Measurements from ENCODE around the gene DNAI4.

DNAI4 gene

DNA sequence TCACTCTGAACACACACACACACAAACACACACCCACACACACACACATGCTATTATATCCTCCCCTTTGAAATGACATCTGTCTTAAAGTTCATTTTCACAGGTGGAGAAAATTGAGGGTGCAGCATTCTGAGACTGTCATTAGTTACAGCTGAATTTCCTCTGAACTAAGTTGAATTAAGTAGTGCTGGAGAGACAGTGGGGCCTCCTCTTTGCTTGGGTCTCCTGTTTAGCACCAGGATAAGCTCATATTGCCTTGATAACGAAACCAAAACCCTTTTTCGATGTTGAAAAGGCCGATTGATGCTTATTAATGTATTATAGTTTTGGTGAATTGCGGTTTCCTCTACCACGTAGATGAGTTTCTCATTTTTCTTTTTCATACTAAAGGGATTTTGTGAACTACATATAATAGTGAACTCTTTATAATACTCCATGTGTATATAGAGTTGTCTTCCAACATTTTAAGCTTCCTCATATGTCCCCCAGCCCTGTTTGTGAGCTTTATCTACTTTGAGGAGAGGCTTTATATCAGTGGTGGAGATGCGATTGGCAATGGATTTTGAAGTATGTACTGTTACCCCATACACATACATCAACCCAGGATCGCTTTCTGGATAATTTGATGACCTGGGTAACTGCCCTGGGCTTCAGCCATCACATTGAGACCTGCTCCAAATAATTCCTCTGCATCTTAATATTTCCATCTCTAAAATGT is 155.0 kb downstream of the DNAI4 start:
- no peak for DNase-seq (ENCODE audit: low read depth in 1 of 2, low spot score in 1 of 2)

DNA sequence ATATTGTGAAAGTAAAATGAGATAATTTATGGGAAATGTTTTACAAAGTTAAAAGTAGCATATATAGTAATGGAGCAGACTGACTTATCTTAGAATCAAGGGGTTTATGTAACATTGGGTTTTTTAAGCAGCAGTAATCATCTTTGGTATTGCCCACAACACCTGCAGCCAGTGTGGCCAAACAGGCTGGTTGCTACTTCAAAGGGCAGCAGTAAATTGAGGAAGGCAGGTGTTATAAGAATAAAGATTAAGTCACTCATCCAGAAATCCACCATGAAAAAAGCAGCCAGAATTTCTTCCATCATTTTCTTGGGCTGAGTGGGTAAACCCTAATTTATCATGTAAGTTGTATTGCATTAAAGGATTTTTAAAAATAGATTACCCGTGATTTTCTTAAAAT is 155.7 kb downstream of the DNAI4 start:
- DNase-seq (ENCODE audit: low read depth in 1 of 2, low spot score in 1 of 2) = no peak

- no peak for DNase-seq (ENCODE audit: low read depth in 1 of 2, low spot score in 1 of 2)
Measured at GRCh38 chr1:66767626-66768025, 157.0 kb downstream of the DNAI4 start.

DNA sequence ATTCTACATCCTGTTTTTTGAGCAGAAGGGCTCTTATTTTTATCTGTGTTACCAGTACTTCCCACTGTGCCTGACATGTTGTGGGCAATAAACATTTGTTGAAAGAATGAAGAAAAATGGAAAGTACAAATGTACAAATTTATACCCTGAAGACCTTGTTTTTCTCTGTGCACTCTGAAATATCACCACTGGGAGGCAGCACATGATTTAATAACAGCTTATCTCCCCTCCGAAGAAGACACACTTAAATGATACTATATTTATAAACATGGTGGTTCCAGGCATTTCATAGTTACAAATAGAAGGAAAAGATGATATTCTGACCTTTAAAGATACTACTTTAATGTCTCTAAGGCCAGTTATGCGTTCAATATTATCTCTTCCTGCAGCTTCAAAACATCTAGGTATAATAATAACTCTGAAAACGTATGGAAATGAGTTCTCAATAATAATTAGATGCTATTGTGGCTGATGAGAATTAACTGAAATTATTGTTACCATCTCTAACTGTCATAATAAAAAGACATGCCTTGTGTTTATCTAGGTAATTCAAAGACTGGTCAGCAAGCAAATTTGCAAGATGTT is 159.6 kb downstream of the DNAI4 start:
- DNase-seq (ENCODE audit: low read depth in 1 of 2, low spot score in 1 of 2) = peak; percentile 9 to 52

All from activated CD4-positive, alpha-beta T cell treated with anti-CD3 and anti-CD28 coated beads, Interleukin-2, amount 50 U/mL, for 24 hours (primary cell).